GM18526 (cell line): ENCODE data around the gene MASP2.

Source experiments
- POLR2A ChIP-seq: IDR thresholded peaks from 3 replicates; pipeline ENCODE4 v1.6.1; 2011; ENCODE audit not compliant: insufficient read length; ENCODE audit errors: extremely low read depth

MASP2 gene

GRCh38 chr1:11045428-11046269 lies 1.4 kb downstream of the MASP2 start:
- TF ChIP-seq POLR2A: no peak

GRCh38 chr1:11044849-11045427 lies 2.1 kb downstream of the MASP2 start:
- TF ChIP-seq POLR2A: no peak

DNA sequence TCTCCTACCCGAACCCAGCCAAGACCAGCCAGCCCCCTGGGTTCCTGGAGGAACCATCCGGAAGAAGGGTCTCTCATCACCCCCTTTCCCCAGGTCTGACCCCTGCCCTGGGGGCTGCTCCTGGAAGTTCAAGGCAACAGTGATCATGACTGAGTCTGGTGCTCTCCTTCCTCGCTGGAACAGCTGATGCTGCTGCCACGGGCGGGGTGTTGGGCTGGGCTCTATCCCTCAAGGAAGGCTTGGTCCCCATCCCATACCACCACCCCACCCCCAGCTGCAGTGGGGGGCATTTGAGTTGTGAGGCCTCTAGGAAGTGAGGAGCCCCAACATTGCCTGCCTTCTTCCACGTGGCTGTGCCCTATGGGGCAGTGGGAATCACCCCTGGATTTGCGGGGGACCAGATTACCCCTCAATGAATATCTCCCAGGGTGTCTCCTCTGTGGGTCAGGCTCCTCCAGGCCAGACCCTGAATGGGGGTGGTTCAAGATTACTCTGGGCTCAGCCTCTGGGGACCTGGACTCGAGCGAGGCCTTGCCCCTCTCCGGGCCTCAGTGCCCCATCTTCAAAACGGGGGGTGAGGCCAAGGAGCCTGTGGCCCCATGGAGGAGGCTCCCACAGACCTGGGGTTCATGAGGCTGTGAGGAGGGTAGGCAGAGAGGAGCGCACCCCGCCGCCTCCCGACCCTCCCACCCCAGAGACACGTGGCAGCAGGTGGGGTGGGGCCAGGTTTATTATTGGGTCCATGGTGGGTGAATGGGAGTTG lies 2.8 kb downstream of the MASP2 start:
- TF ChIP-seq POLR2A: no peak

- no peak for TF ChIP-seq POLR2A
Observed at GRCh38 chr1:11042995-11043874, 3.8 kb downstream of the MASP2 start.

- no peak for TF ChIP-seq POLR2A
Observed at GRCh38 chr1:11042065-11042464, 5.0 kb downstream of the MASP2 start.

GRCh38 chr1:11041048-11041447 lies 6.0 kb downstream of the MASP2 start:
- no peak for TF ChIP-seq POLR2A

DNA sequence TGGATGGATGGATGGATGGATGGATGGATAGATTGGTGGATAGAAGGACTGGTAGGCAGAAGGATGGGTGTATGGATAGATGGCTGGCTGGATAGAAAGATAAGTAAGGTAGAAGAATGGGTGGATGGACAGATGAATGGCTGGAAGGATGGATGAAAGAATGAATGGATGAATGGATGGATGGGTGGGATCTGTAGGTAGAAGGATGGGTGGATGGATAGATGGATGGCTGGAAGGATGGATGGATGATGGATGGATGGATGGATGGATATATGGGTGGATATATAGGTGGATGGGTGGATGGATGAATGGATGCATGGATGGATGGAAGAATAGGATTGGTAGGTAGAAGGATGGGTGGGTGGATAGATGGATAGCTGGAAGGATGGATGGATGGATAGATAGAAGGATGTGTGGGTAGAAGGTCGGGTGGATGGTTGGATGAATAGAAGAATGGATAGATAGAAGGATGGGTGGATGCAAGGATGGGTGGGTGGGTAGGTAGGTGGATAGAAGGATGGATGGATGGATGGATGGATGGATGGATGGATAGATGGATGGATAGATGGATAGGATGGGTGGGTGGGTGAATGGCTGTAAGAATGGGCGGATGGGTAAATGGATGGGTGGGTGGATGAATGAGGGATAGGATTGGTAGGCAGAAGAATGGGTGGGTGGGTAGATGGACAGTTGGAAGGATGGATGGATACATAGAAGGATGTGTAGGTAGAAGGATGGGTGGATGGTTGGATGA lies 7.5 kb downstream of the MASP2 start:
- no peak for TF ChIP-seq POLR2A

DNA sequence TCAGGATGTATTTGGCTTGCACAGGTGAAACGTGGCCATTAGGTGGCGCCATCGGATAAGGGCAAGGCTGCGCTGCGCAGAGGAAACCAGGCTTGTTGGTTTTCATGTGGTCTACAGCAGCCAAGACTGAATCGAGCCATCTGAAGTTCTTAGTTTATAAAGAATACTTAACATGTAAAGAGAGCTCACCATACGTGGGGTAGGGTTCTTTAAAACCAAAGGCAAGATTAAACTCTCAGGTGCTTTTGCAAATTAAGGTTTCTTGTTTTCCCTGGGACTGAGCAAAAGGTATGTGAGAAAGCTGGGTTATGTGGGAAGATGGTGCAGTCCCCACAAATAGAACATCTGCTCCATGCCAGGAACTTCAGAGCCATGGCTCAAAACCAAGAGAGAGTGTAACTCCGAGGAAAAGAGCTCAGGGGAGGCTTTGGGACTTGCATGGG lies 9.3 kb downstream of the MASP2 start:
- no peak for TF ChIP-seq POLR2A

GRCh38 chr1:11031624-11032262 lies 15.3 kb downstream of the MASP2 start:
- TF ChIP-seq POLR2A: peak; percentile 11

GRCh38 chr1:11030865-11031264 lies 16.2 kb downstream of the MASP2 start:
- TF ChIP-seq POLR2A: no peak

- TF ChIP-seq POLR2A: no peak
Observed at GRCh38 chr1:11028018-11028417, 19.0 kb downstream of the MASP2 start.

DNA sequence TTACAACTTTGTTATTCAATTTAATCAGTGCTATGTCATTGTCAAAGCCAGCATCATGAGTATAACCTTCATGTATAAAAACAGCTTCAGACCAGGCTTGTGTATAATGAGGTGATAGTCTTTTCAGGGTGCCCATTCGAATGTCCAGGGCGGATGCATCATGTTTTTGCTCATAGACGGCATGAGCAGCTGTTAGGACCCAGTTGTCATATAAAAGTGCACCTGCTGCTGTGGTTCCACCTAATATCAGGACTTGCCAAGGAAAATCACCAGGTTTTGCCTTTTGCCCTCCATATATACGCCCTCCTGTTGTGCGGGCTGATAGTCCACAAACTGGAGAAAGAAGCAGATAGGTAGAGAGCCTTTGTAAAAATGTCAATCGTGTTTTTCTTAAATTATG lies 19.7 kb downstream of the MASP2 start:
- TF ChIP-seq POLR2A: no peak

DNA sequence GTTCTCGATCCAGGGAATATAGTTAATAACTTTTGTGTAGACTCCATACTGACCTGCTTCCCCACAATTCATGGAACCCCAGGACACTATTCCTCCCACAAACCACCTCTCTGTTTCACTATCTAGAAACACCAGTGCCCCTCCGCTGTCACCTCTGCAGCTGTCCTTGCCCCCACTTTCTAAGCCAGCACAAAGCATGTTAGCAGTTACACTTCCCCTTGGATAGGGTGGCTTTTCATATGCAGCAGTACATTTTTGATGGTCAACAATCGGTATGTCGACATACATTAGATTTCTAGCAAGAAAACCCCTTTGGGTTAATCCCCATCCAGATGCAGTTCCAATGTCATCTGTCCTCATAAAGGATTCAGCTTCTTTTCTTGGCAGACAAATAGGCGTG lies 20.1 kb downstream of the MASP2 start:
- TF ChIP-seq POLR2A: no peak

DNA sequence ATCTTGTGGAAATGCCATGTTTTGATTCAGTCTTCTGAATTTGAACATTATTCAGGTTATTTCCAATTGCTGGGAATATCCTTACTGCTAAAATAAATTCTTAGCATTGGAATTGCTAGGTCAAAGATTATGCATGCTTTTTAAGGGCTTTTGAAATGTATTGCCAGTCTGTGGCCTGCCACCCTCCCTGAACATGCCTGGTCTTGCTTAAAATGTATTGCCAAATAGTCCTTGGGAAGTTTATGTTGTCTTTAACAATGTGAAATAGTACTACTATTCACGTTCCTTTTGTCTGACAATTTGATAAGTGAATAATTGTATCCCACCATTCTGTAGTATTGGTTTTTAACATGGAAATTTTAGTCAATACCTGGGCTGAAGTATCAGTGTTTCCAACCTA lies 21.0 kb downstream of the MASP2 start:
- TF ChIP-seq POLR2A: no peak
